ENCODE measurements around the gene ZNF366.

Gene ZNF366

GRCh38 chr5:72394688-72395087, 112.5 kb downstream of the ZNF366 start:
- peak; percentile 43 for DNase-seq
- in situ Hi-C loops (cut with MboI; ENCODE audit: low pct_unique_long_range_greater_than_20kb, low sequenced_read_pairs), result no loop called here

- DNase-seq, result no peak
- in situ Hi-C loops (cut with MboI; ENCODE audit: low pct_unique_long_range_greater_than_20kb, low sequenced_read_pairs), result no loop called here
Measured at GRCh38 chr5:72393052-72393451, 114.2 kb downstream of the ZNF366 start.
